NCI-H748 treated with DMSO at 0.1 percent for 48 hours (cell line): ENCODE data around the gene GMPR.
"Not testable (repeated sequence)": the region's sequence is repeated elsewhere in the genome, so short reads cannot be mapped to it uniquely, and the experiment has no call there.

ENCODE experiments used
- DNase-seq: peaks from one replicate; lab custom pipeline; 2025; lab: John Stamatoyannopoulos, UW

The GMPR gene

DNA sequence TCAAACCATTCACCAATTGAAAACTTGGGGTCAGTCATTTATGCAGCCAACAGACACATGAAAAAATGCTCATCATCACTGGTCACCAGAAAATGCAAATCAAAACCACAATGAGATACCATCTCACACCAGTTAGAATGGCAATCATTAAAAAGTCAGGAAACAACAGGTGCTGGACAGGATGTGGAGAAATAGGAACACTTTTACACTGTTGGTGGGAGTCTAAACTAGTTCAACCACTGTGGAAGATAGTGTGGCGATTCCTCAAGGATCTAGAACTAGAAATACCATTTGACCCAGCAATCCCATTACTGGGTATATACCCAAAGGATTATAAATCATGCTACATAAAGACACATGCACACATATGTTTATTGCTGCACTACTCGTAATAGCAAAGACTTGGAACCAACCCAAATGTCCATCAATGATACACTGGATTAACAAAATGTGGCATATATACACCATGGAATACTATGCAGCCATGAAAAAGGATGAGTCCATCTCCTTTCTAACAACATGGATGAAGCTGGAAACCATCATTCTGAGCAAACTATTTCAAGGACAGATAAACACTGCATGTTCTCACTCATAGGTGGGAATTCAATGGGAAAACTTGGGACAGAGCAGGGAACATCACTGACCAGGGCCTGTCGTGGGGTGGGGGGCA, 13.2 kb upstream of the GMPR start:
- DNase-seq: not testable (repeated sequence)

DNA sequence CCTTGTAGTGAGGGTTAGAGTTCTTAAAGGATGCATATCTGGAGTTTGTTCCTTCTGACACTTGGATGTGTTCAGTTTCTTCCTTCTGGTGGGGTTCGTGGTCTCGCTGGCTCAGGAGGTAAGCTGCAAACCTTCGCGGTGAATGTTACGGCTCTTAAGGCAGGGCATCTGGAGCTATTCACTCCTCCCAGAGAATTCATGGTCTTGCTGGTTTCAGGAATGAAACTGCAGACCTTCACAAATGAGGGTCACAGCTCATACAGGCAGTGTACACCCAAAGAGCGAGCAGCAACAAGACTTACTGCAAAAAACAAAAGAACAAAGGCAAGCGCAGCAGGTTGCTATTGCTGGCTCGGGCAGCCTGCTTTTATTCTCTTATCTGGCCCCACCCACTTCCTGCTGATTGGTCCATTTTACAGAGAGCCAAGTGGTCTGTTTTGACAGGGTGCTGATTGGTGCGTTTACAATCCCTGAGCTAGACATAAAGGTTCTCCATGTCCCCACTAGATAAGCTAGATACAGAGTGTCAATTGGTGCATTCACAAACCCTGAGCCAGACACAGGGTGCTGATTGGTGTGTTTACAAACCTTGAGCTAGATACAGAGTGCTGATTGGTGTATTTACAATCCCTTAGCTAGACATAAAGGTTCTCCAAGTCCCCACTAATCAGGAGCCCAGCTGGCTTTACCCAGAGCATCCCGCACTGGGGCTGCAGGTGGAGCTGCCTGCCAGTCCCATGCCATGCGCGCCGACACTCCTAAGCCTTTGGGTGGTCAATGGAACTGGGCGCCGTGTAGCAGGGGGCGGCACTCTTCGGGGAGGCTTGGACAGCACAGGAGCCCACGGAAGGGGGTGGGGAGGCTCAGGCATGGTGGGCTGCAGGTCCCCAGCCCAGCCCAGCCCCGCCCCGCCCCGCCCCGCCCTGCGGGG, 12.0 kb upstream of the GMPR start:
- DNase-seq: not testable (repeated sequence)

DNA sequence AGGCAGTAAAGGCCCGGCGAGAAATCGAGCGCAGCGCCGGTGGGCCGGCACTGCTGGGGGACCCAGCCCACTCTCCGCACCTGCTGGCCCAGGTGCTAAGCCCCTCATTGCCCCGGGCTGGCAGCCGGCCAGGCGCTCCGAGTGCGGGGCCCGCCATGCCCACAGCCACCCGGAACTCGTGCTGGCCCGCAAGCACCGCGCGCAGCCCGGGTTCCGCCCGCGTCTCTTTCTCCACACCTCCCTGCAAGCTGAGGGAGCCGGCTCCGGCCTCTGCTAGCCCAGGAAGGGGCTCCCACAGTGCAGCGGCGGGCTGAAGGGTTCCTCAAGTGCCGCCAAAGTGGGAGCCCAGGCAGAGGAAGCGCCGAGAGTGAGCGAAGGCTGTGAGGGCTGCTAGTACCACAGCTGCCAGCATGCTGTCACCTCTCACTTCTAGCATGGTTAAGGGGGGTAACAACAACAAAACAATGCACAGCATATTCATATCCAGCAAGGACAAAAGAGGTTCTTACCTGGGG, 11.3 kb upstream of the GMPR start:
- no peak for DNase-seq

DNA sequence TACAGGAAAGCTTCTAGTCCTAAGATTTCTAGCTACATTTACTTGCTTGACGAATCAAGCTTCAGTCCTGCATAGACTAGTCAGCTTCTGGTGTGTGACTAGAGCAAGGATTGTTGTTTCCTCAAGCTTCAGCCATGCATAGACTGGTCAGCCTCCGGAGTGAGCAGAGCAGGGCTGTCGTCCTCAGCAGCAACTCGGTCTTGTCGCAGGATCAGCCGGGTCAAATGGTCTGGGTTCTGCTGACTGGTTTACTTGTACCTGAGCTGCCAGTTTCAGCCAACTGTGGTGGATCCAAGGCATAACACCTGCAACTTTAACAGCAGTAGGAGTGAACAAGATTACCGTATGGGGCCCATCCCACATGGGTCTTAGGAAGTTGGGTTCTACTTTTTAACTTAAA, 10.8 kb upstream of the GMPR start:
- DNase-seq: no peak

DNA sequence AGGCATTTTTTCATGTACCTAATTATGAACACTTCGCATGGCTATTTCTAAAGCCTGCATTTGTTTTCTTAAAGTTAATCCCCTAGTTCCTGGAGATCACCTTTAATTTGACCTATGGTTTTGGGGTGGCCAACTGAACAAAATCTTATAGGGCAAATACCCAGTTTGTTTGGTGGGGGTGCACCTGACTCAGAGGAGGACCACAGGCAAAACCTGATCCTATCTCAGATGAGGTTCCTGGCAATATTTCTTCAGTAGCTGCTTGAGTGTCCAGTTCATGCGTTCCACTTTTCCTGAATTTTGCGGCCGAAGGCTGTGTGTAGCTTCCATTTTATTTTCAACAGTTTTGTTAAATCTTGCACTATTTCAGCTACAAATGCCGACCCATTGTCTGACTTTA, 10.3 kb upstream of the GMPR start:
- no peak for DNase-seq

DNA sequence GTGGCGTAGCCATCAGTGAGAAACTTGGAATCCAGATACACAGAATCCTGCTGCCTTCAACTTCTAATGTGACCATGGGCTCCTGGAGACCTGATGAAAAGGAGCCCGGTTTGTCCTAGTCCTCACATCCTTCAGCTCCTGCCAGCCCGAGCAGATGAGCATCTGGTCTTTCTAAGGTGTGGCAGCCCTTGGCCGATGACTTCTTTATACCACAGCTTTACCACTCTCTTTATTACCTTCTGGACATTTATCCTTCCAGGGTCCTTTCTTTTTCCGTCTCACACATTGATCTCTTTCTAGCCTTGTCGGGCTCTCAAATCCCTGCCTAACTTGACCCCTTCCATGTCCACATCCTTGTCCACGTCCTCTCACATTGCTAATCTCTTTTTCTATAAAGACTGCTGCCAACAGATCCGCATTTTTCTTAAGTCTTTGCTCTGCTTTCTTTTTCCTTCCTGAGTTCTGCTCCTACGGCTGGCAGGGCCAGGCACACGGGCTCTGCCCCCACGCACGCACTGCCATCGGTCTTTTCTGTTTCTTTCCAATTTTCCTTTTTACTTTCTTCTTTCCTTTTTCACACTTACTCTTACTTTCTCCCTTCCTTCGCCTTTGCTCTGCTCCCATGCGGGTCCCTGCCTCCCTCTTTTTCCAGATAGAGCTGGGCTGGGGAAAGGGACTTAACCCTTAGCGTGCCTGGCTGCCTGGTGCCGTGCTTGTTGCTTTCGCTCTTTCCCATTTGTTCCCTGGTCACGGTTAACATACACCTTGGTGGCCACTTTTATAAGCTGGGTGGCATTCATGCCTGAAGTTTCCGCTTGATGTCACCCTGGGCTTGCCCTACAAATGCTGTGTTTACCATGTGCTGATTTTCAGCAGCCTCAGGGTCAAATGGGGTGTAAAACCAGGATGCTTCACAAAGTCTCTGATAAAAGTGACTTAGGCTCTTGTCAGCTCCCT, 9.4 kb upstream of the GMPR start:
- DNase-seq: no peak

DNA sequence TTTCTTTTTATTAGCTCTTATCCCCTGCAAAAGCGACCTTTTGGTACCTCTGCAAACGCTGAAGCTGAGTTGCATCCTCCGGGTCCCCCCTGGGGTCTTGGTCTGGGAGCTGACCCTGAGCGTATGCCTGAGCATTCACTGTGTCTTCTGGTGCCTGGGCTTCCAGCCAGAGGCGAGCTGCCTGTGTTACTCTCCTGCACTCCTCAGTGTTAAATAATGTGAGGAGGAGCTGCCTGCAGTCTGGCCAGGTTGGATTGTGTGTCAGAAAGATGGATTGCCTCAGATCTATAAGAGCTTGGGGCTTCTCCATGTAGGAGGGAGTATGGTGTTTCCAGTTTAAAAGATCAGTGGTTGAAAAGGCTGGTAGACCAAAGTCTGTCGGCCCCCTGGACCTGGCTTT, 8.7 kb upstream of the GMPR start:
- no peak for DNase-seq

DNA sequence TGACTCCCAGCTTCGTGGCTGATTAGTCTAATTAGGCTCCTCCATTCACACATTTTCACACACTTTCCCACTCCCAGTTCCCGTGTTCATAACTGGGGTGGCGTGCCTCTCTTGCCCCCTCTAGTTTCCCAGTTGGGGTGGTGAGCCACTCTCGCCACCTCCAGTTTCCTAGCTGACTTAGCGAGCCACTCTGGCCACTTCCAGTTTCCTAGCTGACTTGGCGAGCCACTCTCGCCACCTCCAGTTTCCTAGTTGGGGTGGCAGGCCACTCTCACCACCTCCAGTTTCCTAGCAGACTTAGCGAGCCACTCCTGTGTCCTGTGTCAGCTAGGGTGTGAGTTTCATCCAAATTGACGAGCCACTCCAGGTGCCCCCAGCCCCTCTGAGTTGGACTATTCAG, 7.4 kb upstream of the GMPR start:
- no peak for DNase-seq

DNA sequence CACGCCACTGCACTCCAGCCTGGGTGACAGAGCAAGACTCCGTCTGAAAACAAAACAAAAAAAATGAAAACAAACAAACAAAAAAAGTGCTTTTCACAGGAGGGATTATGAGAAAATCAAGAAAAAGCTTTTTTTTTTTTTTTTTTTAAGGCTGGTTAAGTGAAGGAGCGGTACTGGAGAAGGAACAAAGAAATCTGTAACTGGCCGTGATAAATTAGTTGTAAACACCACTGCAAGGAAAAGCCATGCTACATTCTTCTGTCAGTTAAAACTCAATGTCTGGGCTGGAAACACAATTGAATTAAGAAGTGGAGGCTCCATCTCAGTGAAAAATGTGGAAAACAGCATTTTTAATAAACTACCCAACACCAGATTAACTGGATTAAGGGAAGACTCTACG, 6.3 kb upstream of the GMPR start:
- no peak for DNase-seq

DNA sequence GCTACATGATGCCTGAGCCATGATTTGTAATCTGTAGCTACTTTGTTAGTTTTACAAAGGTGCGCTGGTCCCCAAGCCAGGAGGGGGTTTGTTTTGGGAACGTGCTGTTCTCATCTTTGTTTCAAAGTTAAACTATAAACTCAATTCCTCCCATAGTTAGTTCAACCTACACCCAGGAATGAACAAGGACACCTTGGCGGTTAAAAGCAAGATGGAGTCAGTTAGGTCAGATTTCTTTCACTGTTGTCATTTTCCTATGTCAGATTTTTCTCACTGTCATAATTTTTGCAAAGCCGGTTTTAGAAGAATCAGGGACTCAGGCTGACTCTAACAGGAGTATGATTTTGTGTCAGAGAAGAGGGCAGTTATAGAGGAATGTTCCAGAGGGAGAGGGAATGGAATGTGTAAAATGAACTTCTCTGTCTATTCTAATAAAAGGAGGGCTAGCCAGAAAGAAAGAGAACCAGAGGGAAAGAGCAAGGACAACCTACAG, 2.3 kb upstream of the GMPR start:
- no peak for DNase-seq

DNA sequence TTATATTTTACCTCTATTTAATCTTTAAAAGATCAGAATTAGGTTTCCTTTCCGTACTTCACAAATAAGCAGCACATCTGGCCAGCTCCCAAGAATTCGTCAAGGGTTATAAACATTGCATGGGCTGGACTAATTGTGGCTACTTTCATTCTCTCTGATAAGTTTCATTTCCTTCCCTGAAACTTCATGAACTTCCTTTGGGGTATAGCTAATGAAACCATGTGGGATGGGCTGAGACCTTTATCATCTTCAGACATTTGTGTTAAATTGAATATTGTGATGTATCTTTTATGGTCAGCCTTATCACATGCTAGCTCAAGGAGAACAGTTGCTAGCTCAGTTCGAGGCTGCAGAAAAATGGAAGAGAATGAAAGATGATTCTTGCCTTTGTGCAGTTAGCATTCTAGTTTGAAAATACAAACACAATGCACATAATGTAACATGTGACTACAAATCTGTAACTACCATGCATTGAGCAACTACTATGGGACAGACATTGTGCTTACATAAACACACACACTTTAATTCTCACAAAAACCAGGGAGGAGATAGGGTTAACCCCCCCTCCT, 1.7 kb upstream of the GMPR start:
- no peak for DNase-seq

DNA sequence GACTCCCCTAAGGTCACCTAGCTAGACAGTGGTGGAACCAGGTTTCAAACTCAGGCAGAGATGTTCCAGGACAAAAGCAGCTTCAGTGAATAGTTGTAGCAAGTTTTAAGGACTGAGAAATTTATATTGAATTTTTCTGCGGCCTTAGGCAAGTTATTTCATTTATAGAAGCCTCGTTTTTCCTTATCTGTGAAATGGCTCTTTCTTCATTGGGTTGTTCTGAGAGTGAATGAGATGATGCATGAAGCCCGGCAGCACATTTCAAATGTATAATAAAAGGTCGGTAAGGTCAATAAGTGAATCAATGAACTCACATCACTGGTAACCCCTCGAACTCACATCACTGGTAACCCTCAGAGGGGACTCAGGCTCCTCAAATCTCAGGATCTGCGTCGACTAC, 1.1 kb upstream of the GMPR start:
- DNase-seq: no peak

DNA sequence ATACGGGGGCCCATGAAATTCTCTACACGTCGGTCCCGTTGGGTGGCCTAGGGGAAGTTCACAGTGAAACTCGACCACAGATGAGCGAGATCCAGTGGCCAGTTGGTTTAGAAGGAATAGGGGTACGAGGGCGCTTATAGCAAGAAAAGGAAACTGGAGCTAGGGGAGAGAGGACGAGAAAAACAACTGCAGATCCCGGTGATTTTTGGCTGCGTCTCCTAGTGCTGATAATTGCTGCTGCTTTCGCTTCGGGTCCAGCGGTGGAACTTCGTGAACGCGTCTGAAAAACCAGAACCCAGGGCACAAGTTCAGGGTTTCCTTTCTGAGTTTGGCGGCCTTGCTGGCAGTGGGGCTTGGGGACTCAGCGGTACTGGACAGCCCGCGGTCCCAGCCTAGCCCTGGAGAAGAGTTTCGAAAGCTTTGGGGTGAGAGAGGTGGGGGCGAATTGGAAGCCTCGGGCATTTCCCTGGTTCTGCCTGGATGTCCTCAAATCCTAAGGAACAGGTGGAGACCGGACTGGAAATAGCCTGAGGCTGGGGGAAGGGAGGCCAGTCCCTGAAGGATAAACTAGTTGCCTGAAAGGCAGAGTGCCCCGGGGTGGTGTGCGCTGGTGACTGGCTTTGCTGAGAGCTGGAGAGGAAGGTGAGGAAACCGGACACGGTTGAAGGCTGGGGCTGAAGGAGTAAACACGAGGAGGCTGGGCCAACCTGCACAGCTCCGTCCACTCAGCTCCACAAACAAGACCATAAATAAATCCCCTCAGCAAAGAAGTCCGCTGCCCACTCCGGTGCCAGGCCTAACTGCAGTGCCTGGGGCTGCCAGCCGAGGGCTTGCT, 793 bp downstream of the GMPR start:
- DNase-seq: peak; percentile 56

DNA sequence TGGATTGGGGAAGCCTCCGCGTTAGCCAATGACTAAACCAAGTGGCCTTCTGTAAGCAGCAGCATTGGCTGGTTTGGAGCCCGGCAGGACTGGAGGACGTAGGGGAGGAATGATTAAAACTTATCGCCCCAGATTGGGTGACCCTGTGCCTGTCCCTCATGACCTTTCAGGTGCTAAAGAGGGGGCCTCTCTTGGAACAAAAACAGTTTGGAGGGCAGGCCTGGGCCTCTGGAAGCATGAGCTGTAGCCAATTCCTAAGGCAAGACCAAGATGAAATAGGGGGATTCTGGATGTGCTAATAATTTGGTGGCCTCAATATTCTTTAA, 1.4 kb downstream of the GMPR start:
- no peak for DNase-seq

DNA sequence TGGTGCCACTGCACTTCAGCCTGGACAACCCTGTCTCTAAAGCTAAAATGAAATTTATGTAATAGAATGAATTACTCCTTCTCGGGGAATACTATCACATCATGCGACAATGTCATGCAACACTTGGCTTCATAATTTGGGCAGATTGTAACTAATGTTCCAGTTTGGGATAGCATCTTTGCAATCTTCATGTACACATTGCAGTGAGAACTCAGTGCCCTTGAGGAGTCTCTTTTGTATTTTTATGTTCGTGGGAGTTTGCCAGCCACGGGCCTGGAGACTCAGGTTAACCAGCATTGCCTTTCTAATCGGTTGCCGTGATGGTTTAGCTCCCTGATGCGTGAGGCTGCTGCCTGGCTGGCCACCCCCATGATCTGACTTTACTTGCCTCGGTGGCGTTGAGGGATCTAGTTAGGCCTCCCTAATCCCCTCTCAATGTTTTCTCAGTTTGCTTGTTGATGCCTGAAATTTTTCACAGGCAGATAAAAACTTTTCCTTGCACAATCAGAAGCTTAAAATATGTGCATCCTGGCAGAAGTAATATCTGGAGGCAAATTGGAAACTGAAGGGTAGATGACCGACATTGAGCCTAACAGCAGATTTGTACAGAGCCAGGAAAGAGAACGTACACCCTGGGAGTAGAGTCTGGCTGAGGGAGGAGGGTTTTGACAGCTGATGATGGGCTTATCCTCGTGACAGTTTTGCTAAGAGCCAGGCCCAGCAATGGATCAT, 2.4 kb downstream of the GMPR start:
- no peak for DNase-seq

DNA sequence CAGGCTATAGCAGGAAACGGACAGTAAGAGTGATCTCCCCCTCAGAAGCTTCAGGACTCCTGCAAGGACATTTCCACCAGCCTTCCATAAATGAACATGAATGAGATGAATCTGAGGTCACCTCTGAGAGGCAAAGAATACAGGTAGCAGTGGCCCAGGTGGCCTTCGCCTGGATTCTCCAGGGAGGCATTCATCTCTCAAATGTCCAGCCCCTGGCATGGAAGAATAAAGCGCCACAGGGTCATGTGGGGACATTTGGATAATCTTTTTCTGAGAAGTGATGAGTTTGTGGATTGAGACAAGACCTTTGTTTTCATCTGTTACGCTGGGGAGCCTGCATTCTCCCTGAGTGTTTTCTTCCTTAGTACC, 2.9 kb downstream of the GMPR start:
- no peak for DNase-seq

DNA sequence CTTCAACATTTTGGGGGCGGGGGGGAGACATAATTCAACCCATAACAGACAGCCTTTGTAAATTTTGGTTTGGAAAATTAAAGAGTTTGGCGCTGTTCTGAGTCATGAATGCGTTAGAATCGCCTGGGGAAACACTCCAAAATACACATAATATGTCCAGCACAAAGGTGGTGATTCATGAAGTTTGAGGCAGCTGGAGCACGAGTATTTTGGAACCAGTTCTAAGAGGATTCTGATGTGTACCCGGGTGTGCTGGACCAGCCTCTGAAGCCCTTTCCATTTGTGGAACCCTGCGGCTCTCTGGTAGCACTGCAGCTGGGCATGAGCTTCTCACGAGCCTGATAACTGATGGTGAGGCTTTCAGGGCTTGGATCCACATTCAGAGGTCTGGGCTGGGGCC, 4.7 kb downstream of the GMPR start:
- DNase-seq: no peak

DNA sequence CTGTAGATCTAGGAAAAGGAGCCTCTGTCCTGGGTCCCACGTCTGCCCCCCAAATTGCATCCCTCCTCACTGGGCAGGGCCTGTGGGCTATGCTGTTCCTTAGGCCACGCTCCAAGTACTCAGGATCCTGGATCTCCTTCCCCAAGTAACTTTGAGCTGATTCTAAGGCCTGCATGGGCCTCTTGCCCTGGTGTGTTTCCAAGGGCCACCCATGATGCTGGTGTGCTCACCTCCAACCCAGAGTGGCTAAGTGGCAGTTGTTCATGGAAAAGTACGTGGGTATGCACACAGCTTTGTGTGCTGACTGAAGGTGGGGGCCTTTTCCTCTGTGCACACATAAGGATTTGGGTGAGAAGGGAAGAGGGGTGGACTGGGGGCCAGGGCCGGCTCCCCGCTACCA, 5.3 kb downstream of the GMPR start:
- no peak for DNase-seq

DNA sequence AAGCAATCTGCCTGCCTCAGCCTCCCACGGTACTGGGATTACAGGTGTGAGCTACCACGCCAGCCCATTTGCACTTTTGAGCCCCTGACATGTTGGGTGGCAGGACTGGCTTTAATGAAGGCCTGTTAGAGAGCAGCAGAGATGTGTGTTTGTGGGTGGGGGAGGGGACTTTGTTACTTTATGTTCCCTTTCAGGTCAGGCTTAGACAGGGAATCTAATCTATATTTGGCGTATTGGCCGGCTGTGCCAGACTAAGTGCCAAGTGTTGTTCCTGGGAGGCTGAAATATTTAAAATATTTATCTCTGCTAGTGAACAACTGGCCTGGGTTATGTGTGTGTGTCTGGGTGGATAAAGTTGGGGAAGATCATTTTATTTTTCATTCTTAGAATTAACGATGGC, 6.1 kb downstream of the GMPR start:
- DNase-seq: no peak

DNA sequence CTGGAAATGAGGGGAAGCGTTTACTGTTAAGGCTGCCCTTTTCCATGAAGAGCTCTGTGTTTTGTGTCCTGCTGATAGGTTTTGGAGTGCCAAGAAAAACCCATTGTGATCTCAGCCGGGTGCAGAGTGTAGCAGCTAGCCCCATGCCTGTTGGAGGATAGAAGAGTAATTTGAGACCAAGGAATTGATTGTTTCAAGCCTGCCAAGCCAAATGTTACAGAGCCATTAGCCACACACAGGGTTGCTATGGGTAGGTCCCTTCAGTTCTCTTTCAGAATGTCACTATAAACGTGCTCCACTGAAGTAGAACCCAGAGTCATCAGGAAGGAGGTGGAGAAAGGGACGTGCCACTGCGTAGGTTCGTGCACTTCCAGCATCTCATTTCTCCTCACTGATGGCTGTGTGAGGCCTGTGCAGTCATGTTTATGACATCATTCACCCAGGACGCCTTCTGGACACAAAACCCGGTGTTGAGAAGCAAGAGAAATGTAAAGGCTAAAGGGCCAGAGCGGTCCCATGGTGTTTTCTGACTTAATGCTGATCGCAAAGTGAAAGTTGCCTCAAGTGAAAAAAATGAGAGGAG, 6.6 kb downstream of the GMPR start:
- peak; percentile 81 for DNase-seq
